Measurements from ENCODE around the gene PCDHB12.

Gene PCDHB12

DNA sequence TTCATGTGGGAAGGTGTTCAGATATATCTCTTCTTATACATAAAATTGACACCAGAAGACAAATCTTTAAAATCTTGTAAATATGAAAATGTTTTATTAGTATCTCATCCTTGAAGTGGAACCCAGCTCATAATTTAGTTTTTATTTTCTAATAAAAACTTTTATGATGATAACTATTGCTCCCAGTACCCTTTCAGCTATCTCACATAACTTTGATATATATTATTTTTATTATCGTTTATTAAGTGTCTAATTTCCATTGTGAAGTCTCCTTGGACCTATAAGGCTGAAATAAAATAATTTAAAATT is 52.7 kb downstream of the PCDHB12 start:
- TF ChIP-seq, protein P1, sequence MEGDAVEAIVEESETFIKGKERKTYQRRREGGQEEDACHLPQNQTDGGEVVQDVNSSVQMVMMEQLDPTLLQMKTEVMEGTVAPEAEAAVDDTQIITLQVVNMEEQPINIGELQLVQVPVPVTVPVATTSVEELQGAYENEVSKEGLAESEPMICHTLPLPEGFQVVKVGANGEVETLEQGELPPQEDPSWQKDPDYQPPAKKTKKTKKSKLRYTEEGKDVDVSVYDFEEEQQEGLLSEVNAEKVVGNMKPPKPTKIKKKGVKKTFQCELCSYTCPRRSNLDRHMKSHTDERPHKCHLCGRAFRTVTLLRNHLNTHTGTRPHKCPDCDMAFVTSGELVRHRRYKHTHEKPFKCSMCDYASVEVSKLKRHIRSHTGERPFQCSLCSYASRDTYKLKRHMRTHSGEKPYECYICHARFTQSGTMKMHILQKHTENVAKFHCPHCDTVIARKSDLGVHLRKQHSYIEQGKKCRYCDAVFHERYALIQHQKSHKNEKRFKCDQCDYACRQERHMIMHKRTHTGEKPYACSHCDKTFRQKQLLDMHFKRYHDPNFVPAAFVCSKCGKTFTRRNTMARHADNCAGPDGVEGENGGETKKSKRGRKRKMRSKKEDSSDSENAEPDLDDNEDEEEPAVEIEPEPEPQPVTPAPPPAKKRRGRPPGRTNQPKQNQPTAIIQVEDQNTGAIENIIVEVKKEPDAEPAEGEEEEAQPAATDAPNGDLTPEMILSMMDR (IDR thresholded peaks at IDR 0.05; ENCODE audit: unreplicated experiment in 3 of 3), result no peak
- H3K27me3 Mint-ChIP-seq (ENCODE audit: low read depth), result no peaks in the 10 kb centered on the region
- H3K9me3 Mint-ChIP-seq, result peaks cover 82% of the 10 kb centered on the region

More for the DNA sequence above, 52.7 kb downstream of the PCDHB12 start:
- H3K4me1 Mint-ChIP-seq, result no peaks in the 10 kb centered on the region
- H3K36me3 Mint-ChIP-seq (ENCODE audit: low read depth), result peaks cover 87% of the 10 kb centered on the region
- no peak overlapping the region for H3K27ac Mint-ChIP-seq
- no peak overlapping the region for H3K4me3 Mint-ChIP-seq

Measured in nephron (organoid).